ENCODE results near the gene FBXL20. TPM values are rescaled to one million over a fixed set of nuclear protein-coding genes. Genes with fewer than 3 reads are reported as not detected.
"Not testable (repeated sequence)": the region's sequence is repeated elsewhere in the genome, so short reads cannot be mapped to it uniquely, and the experiment has no call there.

Gene FBXL20
- total RNA-seq, 1 experiment from 2014 or later = 8.2 TPM

DNA sequence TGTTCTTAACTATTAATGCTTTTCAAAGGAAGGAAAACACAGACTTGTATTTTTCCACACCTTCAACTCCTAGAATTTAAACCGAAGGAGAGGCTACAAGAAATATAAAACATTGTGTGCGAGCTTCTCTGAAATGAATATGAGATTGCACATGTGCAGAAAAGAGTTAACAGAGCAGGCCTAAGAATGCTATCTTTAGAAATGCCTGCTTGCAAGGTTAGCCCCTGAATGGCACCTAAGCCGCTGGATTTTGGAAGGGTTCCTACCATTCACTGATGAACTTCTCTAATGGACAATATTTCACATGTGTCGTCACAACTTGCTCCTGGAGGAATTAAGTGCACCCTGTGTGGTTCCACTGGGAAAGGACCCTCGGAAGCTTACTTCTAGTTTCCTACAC is 69.3 kb downstream of the FBXL20 start:
- no peak for DNase-seq (ENCODE audit: low read depth)

DNA sequence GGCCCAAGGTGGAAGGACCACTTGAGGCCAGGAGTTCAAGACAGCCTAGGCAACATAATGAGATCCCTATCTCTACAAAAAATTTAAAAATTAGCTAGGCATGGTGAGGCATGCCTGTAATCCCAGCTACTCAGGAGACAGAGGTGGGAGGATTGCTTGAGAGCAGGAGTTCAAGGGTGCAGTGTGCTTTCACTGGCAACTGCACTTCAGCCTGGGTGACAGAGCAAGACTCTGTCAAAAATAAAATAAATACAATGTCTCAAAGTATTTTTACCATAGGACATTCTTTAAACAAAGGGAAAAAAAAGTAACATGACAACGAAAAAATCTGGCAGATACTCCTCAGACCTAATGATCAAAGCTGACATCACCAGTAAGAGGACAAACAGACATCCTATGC is 72.6 kb downstream of the FBXL20 start:
- DNase-seq (ENCODE audit: low read depth) = no peak

DNA sequence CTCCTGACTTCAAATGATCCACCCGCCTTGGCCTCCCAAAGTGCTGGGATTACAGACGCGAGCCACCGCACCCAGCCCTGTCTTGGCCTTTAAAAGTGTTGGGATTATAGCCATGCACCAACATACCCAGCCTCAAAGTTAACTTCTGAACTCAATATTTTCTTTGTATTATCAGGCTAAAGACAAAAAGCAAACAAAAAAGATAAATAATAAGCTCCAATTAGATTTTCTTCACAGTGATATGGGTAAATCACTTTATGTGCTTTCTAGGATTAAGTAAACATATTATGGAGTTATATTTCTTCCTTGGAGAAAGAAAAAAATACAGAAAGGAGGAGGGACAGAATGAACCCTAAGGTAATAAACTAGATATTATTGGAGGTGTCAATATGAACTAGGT is 74.3 kb downstream of the FBXL20 start:
- no peak for DNase-seq (ENCODE audit: low read depth)

DNA sequence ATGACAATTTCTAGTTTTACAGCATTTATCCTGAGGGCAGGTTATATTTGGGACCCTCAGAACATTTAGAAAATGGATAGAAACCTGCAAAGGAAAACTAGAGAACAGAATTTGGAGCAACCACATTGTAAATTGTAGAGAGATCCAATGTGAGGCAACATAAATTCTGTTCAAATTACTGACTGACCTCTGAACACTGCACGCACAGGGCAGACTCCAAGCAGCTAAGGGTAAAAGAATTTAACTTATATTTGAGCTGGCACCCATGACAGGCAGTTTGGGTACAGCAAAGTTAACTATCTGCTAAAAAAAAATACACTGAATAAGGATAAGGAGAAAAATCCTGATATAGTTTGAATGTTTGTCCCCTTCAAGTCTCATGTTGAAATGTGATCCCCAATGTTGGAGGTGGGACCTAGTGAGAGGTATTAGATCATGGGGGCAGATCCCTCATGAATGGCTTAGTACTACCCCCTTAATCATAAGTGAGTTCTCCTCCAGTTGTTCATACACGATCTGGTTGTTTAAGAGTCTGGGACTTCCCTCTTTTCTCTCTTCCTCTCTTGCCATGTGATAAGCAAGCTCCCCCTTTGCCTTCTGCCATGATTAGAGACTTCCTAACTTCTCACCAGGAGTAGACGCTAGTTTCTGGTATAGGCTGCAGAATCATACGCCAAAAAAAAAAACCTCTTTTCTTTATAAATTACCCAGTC is 75.7 kb downstream of the FBXL20 start:
- DNase-seq (ENCODE audit: low read depth) = no peak

DNA sequence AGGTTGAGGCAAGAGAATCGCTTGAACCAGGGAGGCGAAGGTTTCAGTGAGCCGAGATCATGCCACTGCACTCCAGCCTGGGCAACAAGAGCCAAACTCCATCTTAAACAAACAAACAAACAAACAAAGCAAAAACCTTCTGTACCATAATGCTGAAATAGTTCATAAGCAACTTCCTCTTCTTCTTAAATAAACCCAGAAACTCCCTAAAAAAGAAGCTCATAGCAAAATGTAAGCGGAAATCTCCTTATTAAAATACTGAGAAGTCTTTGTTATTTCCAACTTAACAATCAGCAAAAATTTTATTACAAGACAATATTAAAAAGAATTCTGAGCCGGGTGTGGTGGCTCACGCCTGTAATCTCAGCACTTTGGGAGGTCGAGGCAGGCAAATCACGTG is 82.8 kb downstream of the FBXL20 start:
- DNase-seq (ENCODE audit: low read depth) = no peak

DNA sequence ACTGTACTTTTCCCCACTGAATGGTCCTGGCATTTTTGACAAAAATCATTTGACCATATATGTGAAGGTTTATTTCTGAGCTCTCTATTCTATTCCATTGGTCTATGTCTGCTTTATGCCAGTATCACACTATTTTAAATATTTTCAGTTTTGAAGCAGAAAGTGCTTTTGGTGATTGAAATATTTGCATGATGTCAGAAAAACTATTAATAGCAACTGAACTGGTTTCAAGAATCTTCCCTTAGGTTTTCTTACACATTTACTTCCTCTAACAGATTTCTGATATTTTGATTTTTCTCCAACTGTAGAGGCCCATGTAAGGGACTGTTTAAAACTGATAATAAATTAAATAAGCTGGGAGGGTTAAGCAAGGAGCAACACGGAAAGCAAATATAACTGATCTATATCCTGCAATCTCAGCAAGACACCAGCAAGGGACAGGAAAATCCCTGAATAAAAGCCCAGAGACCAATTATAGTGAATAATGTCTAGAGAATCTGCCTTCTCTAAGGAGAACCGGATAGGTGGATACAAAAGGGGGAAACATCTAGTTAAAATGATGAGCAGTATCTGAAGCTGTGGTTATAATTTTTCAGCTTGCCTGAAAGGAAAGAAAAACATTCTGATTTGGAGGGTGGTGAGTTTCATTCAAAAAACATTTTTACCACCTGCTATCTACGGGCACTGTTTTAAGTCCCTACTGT is 94.8 kb downstream of the FBXL20 start:
- DNase-seq (ENCODE audit: low read depth) = no peak

DNA sequence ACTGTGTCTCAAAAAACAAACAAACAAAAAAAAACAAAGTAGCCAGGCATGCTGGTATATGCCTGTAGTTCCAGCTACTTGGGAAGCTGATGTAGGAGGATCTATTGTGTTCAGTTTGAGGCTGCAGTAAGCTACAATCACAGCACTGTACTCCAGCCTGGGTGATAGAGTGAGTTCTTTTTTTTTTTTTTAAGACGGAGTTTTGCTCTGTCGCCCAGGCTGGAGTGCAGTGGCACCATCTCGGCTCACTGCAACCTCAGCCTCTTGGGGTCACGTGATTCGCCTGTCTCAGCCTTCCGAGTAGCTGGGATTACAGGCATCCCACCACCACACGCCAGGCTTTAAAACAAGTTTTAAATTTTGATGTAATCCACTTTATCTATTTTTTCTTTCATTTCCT is 95.4 kb downstream of the FBXL20 start:
- no peak for DNase-seq (ENCODE audit: low read depth)

DNA sequence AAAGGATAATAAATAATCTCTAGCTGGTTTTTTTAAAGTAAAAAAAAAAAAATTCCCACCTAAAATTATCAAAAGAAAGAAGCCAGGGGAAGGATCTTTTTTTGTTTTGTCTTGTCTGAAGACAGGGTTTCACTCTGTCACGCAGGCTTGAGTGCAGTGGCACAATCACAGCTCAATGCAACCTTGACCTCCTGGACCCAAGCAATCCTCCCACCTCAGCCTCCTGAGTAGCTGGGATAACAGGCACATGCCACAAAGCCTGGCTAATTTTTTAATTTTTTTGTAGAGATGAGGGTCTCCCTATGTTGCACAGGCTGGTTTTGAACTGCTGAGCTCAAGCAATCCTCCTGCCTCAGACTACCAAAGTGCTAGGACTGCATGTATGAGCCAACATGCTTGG is 97.2 kb downstream of the FBXL20 start:
- DNase-seq (ENCODE audit: low read depth) = no peak

DNA sequence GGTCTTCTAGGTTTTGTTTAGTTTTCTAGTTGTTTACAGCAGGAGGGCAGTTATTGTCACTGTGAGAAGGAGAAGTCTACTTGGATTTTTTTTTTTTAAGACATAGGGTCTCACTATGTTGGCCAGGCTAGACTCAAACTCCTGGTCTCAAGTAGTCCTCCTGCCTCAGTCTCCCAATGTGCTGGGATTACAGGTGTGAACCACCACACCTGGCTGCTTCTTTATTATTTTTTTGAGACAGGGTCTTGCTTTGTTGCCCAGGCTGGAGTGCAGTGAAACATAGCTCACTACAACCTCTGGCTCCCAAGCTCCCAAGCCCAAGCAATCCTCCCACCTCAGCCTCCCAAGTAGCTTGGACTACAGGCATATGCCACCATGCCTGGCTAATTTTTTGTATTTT is 107.4 kb downstream of the FBXL20 start:
- DNase-seq (ENCODE audit: low read depth) = no peak

DNA sequence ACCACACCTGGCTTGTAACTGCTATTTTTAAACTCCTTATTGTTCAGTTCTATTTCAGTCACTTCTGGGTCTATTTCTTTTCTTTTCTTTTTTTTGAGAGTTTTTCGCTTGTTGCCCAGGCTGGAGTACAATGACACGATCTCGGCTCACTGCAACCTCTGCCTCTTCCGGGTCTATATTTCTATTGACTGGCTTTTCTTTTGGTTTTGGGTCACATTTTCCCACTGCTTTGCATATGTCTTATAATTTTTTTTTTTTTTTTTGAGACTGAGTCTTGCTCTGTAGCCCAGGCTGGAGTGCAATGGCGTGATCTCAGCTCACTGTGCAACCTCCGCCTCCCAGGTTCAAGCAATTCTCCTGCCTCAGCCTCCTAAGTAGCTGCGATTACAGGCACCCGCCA is 108.9 kb downstream of the FBXL20 start:
- not testable (repeated sequence) for DNase-seq (ENCODE audit: low read depth)

DNA sequence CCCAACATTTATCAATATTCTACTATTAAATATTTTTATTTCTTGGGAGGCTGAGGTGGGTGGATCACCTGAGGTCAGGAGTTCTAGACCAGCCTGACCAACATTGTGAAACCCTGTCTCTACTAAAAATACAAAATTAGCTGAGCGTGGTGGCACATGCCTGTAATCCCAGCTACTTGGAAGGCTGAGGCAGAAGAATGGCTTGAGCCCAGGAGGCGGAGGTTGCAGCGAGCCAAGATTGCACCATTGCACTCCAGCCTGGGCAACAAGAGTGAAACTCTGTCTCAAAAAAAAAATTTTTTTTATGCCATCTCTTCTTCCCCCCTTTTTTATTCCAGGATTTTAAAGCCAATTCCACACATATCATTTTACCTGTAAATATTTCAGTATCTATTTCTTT is 114.9 kb downstream of the FBXL20 start:
- DNase-seq (ENCODE audit: low read depth) = not testable (repeated sequence)

DNA sequence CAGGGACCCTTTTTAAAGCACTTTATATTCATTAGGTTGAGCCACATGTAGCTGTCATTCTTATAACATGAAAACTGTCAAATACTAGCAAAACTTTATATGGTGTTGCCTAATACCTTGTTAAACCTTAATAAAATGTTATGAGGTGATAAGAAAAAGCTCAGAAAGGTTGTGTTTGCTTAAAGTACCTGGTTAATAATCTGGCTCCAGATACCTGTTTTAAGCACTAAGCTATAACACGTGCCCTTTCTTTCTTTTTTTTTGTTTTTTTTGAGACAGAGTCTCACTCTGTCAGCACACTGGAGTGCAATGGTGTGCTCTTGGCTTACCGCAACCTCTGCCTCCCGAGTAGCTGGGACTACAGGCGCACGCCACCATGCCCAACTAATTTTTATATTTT is 116.7 kb downstream of the FBXL20 start:
- DNase-seq (ENCODE audit: low read depth) = no peak

DNA sequence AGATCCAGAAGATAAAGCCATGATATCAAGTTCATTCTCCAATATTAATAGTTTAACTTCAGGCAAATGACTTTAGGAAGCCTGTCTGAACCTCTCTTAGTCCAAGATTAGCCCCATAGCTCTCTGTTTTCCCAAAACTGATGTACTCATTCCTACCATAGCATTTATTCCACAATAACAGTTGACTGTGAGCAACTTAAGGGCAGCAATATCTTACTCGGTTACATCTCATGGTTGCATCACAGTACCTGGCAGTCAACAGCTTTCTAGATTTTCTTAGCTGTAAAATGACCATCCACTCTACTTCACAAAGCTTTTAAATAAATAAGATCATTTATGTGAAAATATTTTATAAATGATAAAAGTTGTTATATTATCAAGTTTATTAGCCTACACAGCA is 117.5 kb downstream of the FBXL20 start:
- no peak for DNase-seq (ENCODE audit: low read depth)

DNA sequence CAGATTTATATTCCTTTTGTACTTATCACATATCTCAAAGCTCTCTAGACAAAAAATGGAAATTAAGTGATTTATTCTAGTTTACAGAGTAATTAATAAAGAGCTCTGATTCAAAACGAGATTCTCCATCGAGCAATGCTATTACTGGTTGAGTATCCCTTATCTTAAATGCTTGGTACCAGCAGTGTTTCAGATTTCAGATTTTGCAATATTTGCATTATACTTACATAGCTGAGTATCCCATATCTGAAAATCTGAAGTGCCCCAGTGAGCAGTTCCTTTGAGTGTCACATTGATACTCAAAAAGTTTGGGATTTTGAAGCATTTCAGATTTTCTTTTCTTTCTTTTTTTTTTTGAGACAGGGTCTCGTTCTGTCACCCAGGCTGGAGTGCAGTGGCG is 118.3 kb downstream of the FBXL20 start:
- DNase-seq (ENCODE audit: low read depth) = no peak

DNA sequence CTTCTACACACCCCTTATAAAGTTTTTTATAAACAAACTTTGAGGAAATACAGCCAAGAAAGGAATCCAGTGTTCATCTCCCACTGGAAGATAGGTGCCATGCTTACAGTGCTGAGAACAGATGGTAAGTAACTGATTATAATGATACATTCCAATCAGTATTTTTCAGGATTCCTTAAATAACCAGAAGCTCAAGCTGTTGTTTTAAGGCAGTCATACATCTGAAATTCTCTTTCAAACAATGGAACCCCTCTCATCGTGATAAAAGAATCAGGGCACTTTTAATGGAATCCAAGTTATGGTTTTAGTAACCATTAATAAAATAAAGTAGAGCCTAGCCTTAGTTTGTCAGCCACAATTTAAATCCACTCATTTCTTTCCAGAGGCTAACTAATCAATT is 119.6 kb downstream of the FBXL20 start:
- DNase-seq (ENCODE audit: low read depth) = no peak

DNA sequence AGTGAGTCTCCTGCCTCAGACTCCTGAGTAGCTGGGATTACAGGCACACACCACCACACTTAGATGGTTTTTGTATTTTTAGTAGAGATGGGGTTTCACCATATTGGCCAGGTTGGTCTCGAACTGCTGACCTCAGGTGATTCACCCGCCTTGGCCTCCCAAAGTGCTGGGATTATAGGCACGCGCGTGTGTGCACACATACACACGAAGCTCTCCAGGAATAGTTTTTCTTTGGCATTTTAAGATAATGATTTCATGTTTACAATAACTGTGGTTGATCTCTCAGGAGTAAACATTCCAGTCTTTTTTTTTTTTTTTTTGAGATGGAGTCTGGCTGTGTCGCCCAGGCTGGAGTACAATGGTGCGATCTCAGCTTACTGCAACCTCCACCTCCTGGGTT is 123.2 kb downstream of the FBXL20 start:
- not testable (repeated sequence) for DNase-seq (ENCODE audit: low read depth)

DNA sequence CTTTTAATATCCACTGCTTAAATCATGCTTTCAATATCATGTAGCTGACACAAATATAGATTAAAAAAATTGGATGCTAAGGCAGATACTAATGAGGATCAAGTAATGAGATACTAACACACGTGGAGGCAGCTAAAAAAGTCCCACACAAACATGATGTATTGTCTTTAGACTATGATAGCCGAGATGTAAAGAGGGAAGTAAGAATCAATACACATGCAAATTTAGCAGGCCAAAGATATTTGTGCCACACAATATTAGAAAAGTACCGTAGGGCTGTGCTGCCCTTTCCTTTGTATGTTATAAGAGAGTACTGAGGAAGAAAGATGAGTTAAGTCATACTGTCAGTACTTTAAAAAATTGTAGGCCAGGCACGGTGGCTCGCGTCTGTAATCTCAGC is 124.3 kb downstream of the FBXL20 start:
- DNase-seq (ENCODE audit: low read depth) = no peak

DNA sequence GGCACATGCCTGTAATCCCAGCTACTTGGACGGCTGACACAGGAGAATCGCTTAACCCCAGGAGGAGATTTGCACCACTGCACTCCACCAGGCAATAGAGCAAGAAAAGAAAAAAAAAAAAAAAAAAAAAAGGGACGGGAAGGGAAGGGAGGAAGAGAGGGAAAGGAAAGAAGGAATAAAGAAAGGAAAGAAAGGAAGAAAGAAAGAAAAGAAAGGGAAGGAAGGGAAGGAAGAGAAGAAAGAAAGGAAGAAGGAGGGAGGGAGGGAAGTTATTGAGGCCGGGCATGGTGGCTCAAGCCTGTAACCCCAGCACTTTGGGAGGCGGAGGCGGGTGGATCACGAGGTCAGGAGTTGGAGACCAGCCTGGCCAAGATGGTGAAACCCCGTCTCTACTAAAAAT is 125.3 kb downstream of the FBXL20 start:
- no peak for DNase-seq (ENCODE audit: low read depth)

DNA sequence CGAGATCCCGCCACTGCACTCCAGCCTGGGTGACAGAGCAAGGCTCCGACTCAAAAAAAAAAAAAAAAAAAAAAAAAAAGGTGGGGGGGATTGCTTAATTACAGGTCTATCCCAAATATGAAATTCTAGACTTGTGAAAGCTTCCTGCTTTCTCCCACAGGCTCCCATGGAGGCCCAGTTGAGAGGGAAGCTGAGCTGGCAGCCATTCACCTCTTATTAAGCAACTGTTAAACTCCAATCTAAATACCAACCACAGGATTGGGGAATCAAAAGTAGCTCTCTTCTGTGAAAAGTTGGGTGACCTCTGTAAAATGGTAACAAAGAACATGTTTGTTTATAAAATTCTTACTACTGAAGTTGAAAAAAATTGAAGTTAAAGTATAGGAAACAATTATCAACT is 129.9 kb downstream of the FBXL20 start:
- DNase-seq (ENCODE audit: low read depth) = no peak

DNA sequence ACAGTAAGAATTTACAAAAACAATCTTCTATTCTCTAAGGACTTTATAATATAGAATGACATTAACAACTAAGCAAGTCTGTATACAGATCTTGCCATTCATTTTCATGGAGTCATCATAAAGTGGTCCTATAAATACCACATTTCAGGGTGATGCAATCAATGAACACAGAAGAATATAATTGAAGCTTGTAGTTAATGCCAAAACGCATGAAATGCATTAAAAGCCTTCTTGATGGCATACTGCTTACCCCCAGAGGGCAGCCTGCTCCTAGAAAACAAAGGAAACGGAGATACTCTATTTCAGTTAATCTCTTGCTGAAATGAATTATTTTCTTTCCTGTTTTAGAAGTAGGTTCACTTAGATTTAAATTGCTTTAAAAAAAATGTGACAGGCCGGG is 130.5 kb downstream of the FBXL20 start:
- DNase-seq (ENCODE audit: low read depth) = no peak

DNA sequence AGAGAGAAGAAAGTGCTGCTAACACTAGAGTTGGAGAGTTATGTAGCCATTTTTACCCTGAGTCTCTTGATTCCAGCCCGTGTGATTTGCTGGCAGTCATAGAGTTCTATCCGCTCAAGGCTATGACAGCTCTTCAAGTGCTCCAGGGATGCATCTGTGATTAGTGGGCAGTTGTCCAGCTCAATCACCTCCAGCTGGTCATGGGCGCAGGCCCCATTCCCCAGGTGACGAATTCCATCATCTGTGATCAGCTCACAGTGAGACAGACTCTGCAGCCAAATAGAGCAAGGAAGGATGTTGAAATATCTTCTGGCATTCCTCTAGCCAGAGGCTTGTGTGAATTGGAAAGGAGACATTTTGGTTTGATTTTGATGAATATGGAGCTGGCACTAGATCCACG is 137.3 kb downstream of the FBXL20 start:
- no peak for DNase-seq (ENCODE audit: low read depth)

DNA sequence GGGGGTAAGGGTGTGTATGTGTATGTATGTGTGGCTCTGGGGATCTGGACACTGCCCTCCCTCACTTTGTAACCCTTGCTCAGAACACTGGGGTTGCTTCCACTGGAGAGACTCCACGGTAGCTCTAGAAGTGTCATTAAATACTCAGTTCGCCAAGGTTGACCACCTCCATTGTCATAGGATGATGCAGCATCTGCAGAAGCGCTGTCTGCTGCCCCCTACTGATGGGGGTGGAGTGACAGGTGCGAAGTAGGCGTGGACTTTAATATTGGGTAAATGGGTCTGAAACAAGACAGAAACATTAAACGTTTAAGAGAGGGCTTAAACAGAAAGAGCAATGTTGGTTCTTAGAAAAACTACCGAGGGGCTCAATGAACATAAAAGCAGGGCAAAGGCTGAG is 140.1 kb downstream of the FBXL20 start:
- DNase-seq (ENCODE audit: low read depth) = no peak

DNA sequence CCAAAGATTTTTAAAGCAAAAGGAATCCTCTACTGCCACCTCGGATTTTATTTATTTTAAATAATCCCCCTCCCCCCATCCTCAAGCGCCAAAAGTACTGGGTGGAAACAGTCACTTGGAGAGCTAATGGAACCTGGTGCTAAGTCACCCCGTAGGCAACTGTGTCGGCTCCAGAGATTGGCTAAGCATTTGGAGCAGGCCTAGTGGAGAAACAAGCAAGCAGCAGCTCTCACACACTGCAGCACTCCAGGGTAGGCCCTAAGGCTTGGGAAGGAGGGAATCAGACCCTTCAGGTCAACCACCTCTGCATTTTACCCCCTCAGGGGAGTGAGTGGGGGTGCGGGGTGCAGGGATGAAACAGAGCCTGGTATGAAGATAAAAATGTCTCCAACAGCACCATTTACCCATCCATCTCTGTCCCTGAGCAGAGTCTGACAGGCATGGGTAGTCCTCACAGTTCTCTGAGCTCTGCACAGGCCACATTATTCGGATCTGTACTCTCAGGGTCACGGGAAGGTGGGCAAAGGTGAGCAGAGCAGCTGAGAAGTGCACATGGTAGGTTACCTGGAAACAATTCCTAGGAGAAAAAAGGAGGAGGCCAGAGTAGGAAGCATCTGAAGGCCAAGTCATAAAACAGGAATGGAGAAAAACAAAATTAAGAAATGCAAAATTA is 148.5 kb downstream of the FBXL20 start:
- no peak for DNase-seq (ENCODE audit: low read depth)
